ENCODE measurements around the gene AZI2. TPM values are rescaled to one million over a fixed set of nuclear protein-coding genes. Genes with fewer than 3 reads are reported as not detected.

AZI2 gene
- polyA plus RNA-seq, 1 donor (not counting 4 experiments of a cell fraction or from before 2014, with no cell fraction given) = 81.8 TPM

DNA sequence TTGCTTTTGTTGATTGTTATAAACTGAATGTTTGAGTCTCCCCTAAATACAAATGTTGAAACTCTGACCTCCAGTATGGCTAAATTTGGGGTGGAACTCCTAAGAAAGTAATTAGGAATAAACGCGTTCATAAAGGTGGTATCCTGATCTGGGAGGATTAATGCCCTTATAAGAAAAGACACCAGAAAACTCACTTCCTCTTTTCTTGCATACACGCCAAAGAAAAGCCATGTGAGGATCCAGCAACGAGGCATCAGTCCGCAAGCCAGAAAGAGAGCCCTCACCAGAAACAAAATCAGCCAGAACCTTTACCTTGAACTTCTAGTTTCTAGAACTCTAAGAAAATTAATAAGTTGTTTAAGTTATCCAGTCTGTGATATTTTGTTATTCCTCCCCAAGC, 37.4 kb upstream of the AZI2 start:
- no peak for DNase-seq (ENCODE audit: low read depth, low spot score)
- no peak for FAIRE-seq
- H3K4me3 ChIP-seq (ENCODE audit: control insufficient read depth in 2 of 3, extremely low read depth in 1 of 3, insufficient read depth in 2 of 3, low read depth in 1 of 3, low read length in 3 of 3) = no peak overlapping the region
- H3K79me2 ChIP-seq (ENCODE audit: control insufficient read depth, insufficient read depth, low read length) = no peaks in the 10 kb centered on the region
- H4K20me1 ChIP-seq (ENCODE audit: control insufficient read depth, extremely low read depth, insufficient read depth, low read length) = no peaks in the 10 kb centered on the region
- no peaks in the 10 kb centered on the region for H3K4me1 ChIP-seq (ENCODE audit: control insufficient read depth, extremely low read depth, insufficient read depth, low read length)
- H3K9me1 ChIP-seq (ENCODE audit: control insufficient read depth, extremely low read depth, insufficient read depth, low read length) = no peaks in the 10 kb centered on the region
- dilution Hi-C loops (cut with MboI; ENCODE audit: extremely low pct_ligation_motif_present, low sequenced_read_pairs) = no loop called here
- H3K9me3 ChIP-seq (ENCODE audit: control insufficient read depth, low read depth, low read length) = no peaks in the 10 kb centered on the region
- H2AFZ ChIP-seq (ENCODE audit: control insufficient read depth, low read length) = no peak overlapping the region
- TF ChIP-seq EZH2 (IDR thresholded peaks at IDR 0.05; ENCODE audit: low read length) = no peak
- TF ChIP-seq, protein P1, sequence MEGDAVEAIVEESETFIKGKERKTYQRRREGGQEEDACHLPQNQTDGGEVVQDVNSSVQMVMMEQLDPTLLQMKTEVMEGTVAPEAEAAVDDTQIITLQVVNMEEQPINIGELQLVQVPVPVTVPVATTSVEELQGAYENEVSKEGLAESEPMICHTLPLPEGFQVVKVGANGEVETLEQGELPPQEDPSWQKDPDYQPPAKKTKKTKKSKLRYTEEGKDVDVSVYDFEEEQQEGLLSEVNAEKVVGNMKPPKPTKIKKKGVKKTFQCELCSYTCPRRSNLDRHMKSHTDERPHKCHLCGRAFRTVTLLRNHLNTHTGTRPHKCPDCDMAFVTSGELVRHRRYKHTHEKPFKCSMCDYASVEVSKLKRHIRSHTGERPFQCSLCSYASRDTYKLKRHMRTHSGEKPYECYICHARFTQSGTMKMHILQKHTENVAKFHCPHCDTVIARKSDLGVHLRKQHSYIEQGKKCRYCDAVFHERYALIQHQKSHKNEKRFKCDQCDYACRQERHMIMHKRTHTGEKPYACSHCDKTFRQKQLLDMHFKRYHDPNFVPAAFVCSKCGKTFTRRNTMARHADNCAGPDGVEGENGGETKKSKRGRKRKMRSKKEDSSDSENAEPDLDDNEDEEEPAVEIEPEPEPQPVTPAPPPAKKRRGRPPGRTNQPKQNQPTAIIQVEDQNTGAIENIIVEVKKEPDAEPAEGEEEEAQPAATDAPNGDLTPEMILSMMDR (optimal IDR thresholded peaks at IDR 0.05 in 1 of 3, IDR thresholded peaks at IDR 0.05 in 1 of 3, conservative IDR thresholded peaks at IDR 0.05 in 1 of 3; ENCODE audit: extremely low read depth in 1 of 3, insufficient read depth in 2 of 3, low read length in 3 of 3) = no peak
- no peaks in the 10 kb centered on the region for H3K27me3 ChIP-seq (ENCODE audit: control insufficient read depth, extremely low read depth, insufficient read depth, low read length)
- H3K27ac ChIP-seq (ENCODE audit: control insufficient read depth, insufficient read depth, low read length) = no peak overlapping the region
- H3K4me2 ChIP-seq (ENCODE audit: control insufficient read depth, extremely low read depth, insufficient read depth, low read depth, low read length) = no peak overlapping the region
- H3K36me3 ChIP-seq (ENCODE audit: control insufficient read depth in 2 of 2, extremely low read depth in 1 of 2, insufficient read depth in 2 of 2, low read length in 2 of 2) = no peaks in the 10 kb centered on the region
- H3K9ac ChIP-seq (ENCODE audit: control insufficient read depth, extremely low read depth, insufficient read depth, low read length) = no peak overlapping the region

DNA sequence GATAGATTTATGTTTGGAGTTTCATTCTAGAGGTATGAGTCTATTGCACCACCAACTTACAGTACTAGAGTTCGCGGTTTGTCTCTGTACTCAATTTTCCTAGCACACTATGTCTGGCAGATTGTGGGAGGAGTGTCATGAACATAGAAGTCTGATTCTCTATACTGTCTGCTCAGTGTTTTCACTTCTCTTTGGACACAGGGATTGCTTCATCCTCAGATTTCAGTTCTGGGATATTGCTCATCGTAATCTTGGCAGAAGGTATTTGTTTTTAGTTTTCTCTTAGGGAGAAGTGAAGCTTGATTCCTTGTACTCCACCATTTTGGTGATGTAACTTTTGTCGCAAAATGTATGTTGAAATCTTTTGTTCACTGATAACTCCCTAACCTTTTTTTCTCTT, 27.8 kb upstream of the AZI2 start:
- dilution Hi-C loops (cut with MboI; ENCODE audit: extremely low pct_ligation_motif_present, low sequenced_read_pairs) = no loop called here
- Histone ChIP-seq H3K4me2 (ENCODE audit: control insufficient read depth, extremely low read depth, insufficient read depth, low read depth, low read length) (no peak overlapping the region), H3K27me3 (ENCODE audit: control insufficient read depth, extremely low read depth, insufficient read depth, low read length) (no peaks in the 10 kb centered on the region), H3K9me1 (ENCODE audit: control insufficient read depth, extremely low read depth, insufficient read depth, low read length) (no peaks in the 10 kb centered on the region), H3K79me2 (ENCODE audit: control insufficient read depth, insufficient read depth, low read length) (no peaks in the 10 kb centered on the region), H4K20me1 (ENCODE audit: control insufficient read depth, extremely low read depth, insufficient read depth, low read length) (no peaks in the 10 kb centered on the region), H3K4me1 (ENCODE audit: control insufficient read depth, extremely low read depth, insufficient read depth, low read length) (no peaks in the 10 kb centered on the region), H3K27ac (ENCODE audit: control insufficient read depth, insufficient read depth, low read length) (no peak overlapping the region), H3K36me3 (ENCODE audit: control insufficient read depth in 2 of 2, extremely low read depth in 1 of 2, insufficient read depth in 2 of 2, low read length in 2 of 2) (no peaks in the 10 kb centered on the region), H3K4me3 (ENCODE audit: control insufficient read depth in 2 of 3, extremely low read depth in 1 of 3, insufficient read depth in 2 of 3, low read depth in 1 of 3, low read length in 3 of 3) (no peak overlapping the region), H2AFZ (ENCODE audit: control insufficient read depth, low read length) (no peak overlapping the region), H3K9ac (ENCODE audit: control insufficient read depth, extremely low read depth, insufficient read depth, low read length) (no peak overlapping the region), H3K9me3 (ENCODE audit: control insufficient read depth, low read depth, low read length) (no peaks in the 10 kb centered on the region)
- TF ChIP-seq EZH2 (IDR thresholded peaks at IDR 0.05; ENCODE audit: low read length) = no peak
- TF ChIP-seq, protein P1 (optimal IDR thresholded peaks at IDR 0.05 in 1 of 3, IDR thresholded peaks at IDR 0.05 in 1 of 3, conservative IDR thresholded peaks at IDR 0.05 in 1 of 3; ENCODE audit: extremely low read depth in 1 of 3, insufficient read depth in 2 of 3, low read length in 3 of 3) = no peak
- FAIRE-seq (no peak), DNase-seq (ENCODE audit: low read depth, low spot score) (no peak)

All from keratinocyte (primary cell).